NCI-H1105 treated with DMSO at 0.1 percent for 48 hours (cell line): ENCODE results near the gene INPP5D.
"Not testable (repeated sequence)": the region's sequence is repeated elsewhere in the genome, so short reads cannot be mapped to it uniquely, and the experiment has no call there.

Experiments
- DNase-seq: peaks from one replicate; lab custom pipeline; 2025; lab: John Stamatoyannopoulos, UW

INPP5D gene

GRCh38 chr2:233141901-233142300 is 81.8 kb downstream of the INPP5D start:
- no peak for DNase-seq

DNA sequence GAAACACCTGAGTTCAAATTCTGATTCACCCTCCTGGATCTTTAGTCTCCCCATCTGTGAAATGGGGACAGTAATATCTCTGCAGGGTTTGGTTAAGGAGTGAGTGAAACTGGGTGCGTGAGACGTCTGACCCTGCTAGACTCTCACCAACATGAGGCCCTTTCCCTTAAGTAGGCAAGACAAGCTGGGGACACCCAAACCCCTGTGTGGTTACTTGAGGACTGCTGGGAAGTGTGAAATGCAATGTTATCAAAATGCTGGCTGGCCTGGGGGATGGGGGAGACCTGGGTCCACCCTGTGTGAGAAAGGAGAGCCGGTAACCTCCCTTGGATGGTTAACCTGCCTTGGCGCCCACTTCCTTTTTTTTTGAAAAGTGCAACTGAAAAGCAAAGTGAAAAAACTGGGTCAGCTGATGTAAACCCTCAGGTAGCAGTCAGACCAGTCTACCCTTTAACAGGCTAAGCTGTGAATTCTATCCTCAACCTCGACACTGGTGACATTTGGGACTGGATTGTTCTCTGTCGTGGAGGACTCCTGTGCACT is 82.3 kb downstream of the INPP5D start:
- no peak for DNase-seq

- no peak for DNase-seq
Observed at GRCh38 chr2:233143700-233144331, 83.7 kb downstream of the INPP5D start.

GRCh38 chr2:233145726-233146125 is 85.6 kb downstream of the INPP5D start:
- no peak for DNase-seq

GRCh38 chr2:233146194-233146593 is 86.1 kb downstream of the INPP5D start:
- no peak for DNase-seq

DNA sequence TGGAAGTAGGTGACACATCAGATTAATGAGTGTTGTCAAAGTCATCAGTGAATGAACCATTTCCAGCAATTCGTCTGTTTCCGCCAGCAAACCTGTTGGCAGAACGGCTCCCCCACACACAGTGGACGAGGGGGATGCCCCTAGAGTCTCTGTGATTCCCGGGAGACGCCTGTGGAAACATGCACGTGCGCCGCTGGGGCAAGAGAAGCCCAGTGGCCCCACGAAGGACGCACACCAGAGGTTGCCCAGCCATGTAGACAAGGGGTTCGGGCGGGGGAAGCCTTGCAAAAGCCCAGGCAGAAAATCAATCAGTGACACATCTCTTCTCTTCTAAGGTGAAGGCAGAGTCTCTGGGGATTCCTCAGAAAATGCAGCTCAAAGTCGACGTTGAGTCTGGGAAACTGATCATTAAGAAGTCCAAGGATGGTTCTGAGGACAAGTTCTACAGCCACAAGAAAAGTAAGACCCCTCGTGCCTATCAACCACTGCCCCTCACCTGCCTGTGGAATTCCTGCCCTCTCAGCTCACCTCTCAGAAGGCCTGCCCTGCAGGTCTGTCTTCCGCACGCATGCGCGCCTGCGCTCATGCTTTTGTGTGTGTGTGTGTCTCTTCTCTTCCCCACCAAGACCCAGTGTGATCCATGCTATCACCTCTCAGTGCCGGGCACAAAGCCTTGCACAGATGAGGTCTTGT is 87.1 kb downstream of the INPP5D start:
- no peak for DNase-seq

DNA sequence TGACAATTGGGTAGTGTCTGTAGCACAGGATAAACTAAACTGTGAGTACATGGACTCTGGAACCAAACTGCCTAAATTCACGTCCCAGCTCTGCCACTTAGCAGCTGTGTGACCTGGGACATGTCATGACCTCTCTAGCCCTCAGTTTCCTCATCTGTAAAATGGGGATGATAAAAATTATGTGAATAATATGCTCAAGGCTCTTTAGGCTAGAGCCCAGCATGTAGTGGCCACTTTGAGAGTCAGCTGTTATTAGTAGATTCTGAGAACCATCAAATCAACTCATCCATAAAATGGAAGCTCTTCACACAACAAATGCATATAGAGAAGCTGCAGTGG is 87.7 kb downstream of the INPP5D start:
- DNase-seq = no peak

GRCh38 chr2:233148354-233148753 is 88.2 kb downstream of the INPP5D start:
- no peak for DNase-seq

DNA sequence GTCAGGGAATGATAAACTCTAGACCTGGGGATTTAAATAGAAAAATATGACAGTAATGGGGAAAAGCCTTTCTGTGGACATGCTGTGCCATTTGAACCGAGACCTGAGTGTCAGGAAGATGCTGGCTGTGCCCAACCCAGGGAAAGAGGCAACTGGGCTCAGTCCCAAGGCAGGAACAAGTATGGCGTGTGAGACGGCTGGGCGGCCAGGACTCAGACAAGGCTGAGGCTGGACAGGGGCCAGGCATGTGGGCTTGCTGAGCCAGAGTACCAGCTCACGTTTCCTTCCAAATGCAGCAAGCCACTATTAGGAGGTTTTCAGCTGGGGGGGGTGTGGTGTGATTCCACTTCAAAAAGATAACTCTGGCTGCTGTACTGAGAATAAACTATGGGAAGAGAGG is 92.4 kb downstream of the INPP5D start:
- DNase-seq = peak; percentile 64

DNA sequence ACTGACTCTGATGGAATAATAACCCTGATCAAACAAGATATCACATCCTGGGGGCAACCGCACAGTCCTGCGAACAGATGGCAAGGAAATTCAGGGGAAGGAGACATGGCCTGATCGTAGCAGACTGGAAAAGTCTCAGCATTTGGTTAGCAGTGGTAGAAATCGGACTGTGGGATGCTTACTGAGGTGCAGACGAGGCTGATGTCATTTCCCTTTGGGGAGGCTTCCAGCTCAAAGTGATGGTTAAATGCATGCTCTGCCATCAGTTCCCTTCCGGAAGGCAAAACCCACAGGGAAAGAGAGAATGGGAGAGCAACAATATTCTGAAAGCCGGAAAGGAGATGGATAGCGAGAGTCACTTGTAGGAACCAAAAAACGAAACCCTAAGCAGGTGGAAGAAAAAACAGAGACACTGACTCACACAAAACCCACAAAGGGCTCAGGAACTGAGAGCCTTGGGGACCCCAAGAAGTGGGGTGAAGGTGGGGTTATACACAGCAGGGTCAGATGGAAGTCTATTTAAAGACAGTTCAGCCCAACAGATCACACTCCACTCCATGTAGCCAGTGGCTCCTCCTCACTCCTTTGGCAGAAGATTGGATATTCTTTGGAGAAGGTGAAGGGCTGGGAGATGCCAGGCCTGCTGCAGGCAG is 93.1 kb downstream of the INPP5D start:
- no peak for DNase-seq

DNA sequence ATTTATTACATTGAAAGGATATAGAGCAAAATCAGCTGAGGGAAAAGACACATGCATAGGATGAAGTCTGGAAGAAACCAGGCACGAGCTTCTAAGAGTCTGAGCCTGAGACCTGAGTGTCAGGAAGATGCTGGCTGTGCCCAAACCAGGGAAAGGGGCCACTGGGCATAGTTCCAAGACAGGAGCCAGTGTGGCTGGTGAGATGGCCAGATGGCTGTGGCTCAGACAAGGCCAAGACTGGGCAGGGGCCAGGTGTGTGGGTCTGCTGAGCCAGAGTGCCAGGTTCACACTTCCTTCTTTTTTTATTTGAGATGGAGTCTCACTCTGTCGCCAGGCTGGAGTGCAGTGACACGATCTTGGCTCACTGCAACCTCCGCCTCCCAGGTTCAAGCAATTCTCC is 95.9 kb downstream of the INPP5D start:
- DNase-seq = peak; percentile 2

- DNase-seq = not testable (repeated sequence)
Observed at GRCh38 chr2:233156461-233156860, 96.3 kb downstream of the INPP5D start.

DNA sequence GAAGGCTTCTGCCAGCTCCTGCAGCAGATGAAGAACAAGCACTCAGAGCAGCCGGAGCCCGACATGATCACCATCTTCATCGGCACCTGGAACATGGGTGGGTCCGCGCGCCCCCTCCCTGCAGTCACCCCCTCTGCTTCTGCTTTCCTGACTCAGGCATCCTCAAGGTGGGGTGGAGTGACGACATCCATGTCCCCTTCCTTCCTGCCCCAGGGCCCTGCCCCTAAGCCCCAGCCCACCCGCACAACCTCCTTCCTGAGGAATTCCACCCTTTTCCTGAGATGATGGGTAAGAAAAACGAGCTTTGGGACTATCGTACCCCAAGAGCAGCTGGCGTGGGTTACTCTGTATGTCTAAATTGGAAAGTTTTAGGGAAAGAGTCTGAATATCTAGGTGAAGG is 101.6 kb downstream of the INPP5D start:
- DNase-seq = no peak

GRCh38 chr2:233162770-233163169 is 102.6 kb downstream of the INPP5D start:
- no peak for DNase-seq

- DNase-seq = no peak
Observed at GRCh38 chr2:233163486-233164103, 103.5 kb downstream of the INPP5D start.

DNA sequence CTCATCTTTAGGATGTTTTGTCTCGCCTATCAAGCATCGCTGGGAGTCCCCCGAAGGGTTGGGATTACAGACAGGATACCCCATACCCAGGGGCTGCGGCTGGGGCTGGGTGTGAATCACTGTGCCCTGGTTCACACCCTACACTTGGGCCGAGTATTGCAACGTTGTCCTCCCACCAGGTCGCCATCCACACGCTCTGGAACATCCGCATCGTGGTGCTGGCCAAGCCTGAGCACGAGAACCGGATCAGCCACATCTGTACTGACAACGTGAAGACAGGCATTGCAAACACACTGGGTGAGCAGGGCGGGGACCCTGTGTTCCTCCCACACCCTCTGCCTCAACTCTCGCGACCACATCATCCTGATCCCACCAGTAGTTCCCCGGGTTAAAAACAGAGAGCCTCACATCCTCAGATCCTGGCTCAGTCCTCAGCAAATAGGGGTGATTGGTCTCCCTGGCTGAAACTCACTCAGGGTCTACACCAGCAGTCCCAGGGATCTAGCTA is 104.0 kb downstream of the INPP5D start:
- DNase-seq = no peak

GRCh38 chr2:233164967-233165366 is 104.8 kb downstream of the INPP5D start:
- no peak for DNase-seq

DNA sequence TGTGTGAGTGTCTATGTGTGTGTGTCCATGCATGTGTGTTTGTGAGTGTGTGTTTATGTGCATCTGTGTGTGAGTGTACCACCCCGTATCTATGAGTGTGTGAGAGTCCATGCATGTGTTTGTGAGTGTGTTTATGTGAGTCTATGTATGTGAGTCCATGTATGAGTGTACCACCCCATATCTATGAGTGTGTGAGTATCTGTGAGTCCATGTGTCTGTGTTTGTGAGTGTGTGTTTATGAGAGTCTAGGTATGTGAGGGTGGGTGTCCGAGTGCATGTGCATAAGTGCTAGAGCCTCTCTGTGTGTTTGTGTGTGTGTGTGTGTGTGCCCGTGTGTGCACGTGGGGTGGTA is 105.4 kb downstream of the INPP5D start:
- no peak for DNase-seq

DNA sequence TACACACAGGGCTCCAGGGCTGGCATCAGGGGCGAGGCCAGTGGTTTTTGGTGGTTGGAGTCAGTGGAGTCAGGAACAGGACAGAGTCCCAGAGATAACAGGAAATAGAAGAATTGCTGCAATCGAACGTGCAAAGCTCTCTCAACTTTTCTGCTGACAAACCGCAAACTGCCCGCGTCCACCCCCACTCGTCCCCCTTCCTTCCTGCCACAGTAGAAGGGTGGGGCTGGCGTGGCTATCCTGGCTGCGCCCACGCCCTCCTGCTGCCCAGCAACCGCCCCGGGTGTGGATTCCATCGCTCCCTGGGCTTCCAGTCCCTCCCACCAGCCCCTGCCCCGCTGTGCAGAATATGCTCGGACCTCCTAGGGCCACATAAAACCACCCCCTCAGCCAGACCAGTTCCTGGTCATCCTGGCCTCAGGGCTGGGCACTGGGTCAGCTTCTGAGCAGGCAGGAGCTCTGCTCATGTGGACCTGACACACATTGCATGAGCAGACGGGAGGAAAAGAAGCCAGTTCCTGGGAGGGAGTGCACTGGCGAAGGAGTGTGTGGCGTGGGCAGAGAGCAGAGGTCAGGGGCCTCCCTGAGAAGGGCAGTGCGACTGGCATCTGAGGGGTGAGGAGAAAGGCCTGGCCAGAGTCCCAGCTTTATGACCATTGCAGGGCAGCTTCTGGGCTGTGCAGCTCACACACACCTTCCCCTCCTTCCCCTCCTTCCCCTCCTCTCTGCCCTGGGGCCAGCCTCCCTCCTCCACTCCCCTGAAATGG is 105.9 kb downstream of the INPP5D start:
- DNase-seq = no peak

GRCh38 chr2:233168445-233168844 is 108.3 kb downstream of the INPP5D start:
- DNase-seq = no peak

GRCh38 chr2:233168919-233169318 is 108.8 kb downstream of the INPP5D start:
- no peak for DNase-seq

GRCh38 chr2:233171344-233171743 is 111.2 kb downstream of the INPP5D start:
- DNase-seq = no peak
